CD14-positive monocyte (primary cell): ENCODE measurements around the gene VOPP1. TPM values are rescaled to one million over a fixed set of nuclear protein-coding genes. Genes with fewer than 3 reads are reported as not detected.
"Not testable (repeated sequence)": the region's sequence is repeated elsewhere in the genome, so short reads cannot be mapped to it uniquely, and the experiment has no call there.

ENCODE experiments used
- DNase-seq, 3 donors: peaks; one replicate each; pipeline ENCODE4 v3.0.0-alpha.2; 2011 to 2022
- H2AFZ ChIP-seq: 2 replicates; pipeline ENCODE4 v1.6.0; 2012; ENCODE audit warnings: mild to moderate bottlenecking, low read depth, low read length, inconsistent platforms; ENCODE audit not compliant: insufficient read depth, poor library complexity, severe bottlenecking
- H3K27ac ChIP-seq, 2 donors: 1 replicate in 1 of 2; 2 replicates in 1 of 2; pipeline ENCODE4 v1.5.1; 2012 to 2013; ENCODE audit warnings: low read length in 2 of 2, control low read depth in 1 of 2, inconsistent platforms in 1 of 2, low read depth in 1 of 2, mild to moderate bottlenecking in 1 of 2
- H3K27me3 ChIP-seq, 2 donors: one replicate each; pipeline versions ENCODE4 v1.6.0 to v1.6.1; 2011 to 2013; ENCODE audit warnings: low read length in 2 of 2; ENCODE audit not compliant: control insufficient read depth in 2 of 2, insufficient read depth in 2 of 2
- H3K36me3 ChIP-seq, 2 donors: replicated peaks in 1 of 2; 1 replicate in 1 of 2; 2 replicates in 1 of 2; pipeline versions ENCODE4 v1.5.1 to v1.6.1; 2012 to 2013; ENCODE audit warnings: low read length in 2 of 2, control low read depth in 1 of 2, inconsistent platforms in 1 of 2, mild to moderate bottlenecking in 1 of 2; ENCODE audit not compliant: insufficient read depth in 2 of 2, control insufficient read depth in 1 of 2
- H3K4me1 ChIP-seq, 2 donors: 1 replicate in 1 of 2; 2 replicates in 1 of 2; pipeline versions ENCODE4 v1.5.1 to v1.6.1; 2012 to 2013; ENCODE audit warnings: low read length in 2 of 2, control low read depth in 1 of 2, inconsistent platforms in 1 of 2, mild to moderate bottlenecking in 1 of 2, moderate library complexity in 1 of 2; ENCODE audit not compliant: insufficient read depth in 2 of 2, control insufficient read depth in 1 of 2
- H3K4me2 ChIP-seq: replicated peaks from 2 replicates; pipeline ENCODE3; 2012; ENCODE audit warnings: low read length, moderate library complexity, mild to moderate bottlenecking; ENCODE audit not compliant: poor library complexity, severe bottlenecking; ENCODE audit errors: extremely low read depth
- H3K4me3 ChIP-seq, 3 experiments: fragments of 200-600 bp in 1 of 3; sonication (generic) in 1 of 3; replicated peaks in 1 of 3; 1 replicate in 2 of 3; 2 replicates in 1 of 3; pipeline ENCODE4 v1.5.1; 2011 to 2013; ENCODE audit warnings: low read length in 3 of 3, mild to moderate bottlenecking in 3 of 3, control low read depth in 2 of 3, low read depth in 2 of 3, inconsistent platforms in 1 of 3, moderate library complexity in 1 of 3
- H3K79me2 ChIP-seq: 2 replicates; pipeline ENCODE4 v1.6.0; 2012; ENCODE audit warnings: mild to moderate bottlenecking, control low read depth, inconsistent platforms, low read length, moderate library complexity; ENCODE audit not compliant: insufficient read depth
- H3K9ac ChIP-seq: 2 replicates; pipeline ENCODE4 v1.6.0; 2017; ENCODE audit warnings: low read length, mild to moderate bottlenecking; ENCODE audit not compliant: insufficient read depth, poor library complexity, severe bottlenecking
- H3K9me3 ChIP-seq, 2 donors: replicated peaks in 1 of 2; 1 replicate in 1 of 2; 2 replicates in 1 of 2; pipeline versions ENCODE4 v1.5.1 to v1.6.1; 2012 to 2013; ENCODE audit warnings: low read length in 2 of 2, control low read depth in 1 of 2; ENCODE audit not compliant: control insufficient read depth in 1 of 2, insufficient read depth in 1 of 2
- H4K20me1 ChIP-seq: 2 replicates; pipeline ENCODE4 v1.6.0; 2012; ENCODE audit warnings: mild to moderate bottlenecking, low read length, control low read depth, moderate library complexity; ENCODE audit not compliant: insufficient read depth
- H3K27ac Mint-ChIP-seq, 7 donors: one replicate each; pipeline ENCODE4 v1.8.0; 2020; ENCODE audit warnings: mild to moderate bottlenecking in 7 of 7, mixed read lengths in 7 of 7, moderate library complexity in 6 of 7, inconsistent platforms in 2 of 7
- H3K27me3 Mint-ChIP-seq, 3 donors: one replicate each; pipeline ENCODE4 v1.8.0; 2021 to 2022; ENCODE audit warnings: low read depth in 3 of 3, mild to moderate bottlenecking in 3 of 3, mixed read lengths in 3 of 3, moderate library complexity in 3 of 3, inconsistent platforms in 1 of 3
- H3K36me3 Mint-ChIP-seq, 2 donors: one replicate each; pipeline ENCODE4 v1.8.0; 2020; ENCODE audit warnings: mixed read lengths in 2 of 2, inconsistent platforms in 1 of 2, mild to moderate bottlenecking in 1 of 2
- H3K4me1 Mint-ChIP-seq: one replicate; pipeline ENCODE4 v1.8.0; 2020; ENCODE audit warnings: mild to moderate bottlenecking, mixed read lengths
- H3K4me3 Mint-ChIP-seq, 2 donors: one replicate each; pipeline ENCODE4 v1.8.0; 2020; ENCODE audit warnings: mild to moderate bottlenecking in 2 of 2, mixed read lengths in 2 of 2, moderate library complexity in 1 of 2
- H3K9me3 Mint-ChIP-seq, 7 donors: one replicate each; pipeline ENCODE4 v1.8.0; 2020 to 2022; ENCODE audit warnings: mixed read lengths in 7 of 7, mild to moderate bottlenecking in 6 of 7, moderate library complexity in 6 of 7, inconsistent platforms in 2 of 7
- WGBS: methylation state at CpG from one replicate; pipeline ENCODE4 v1.1.5; 2013; ENCODE audit warnings: missing lambda C conversion rate; ENCODE audit not compliant: insufficient coverage; 5-methylcytosine and 5-hydroxymethylcytosine counted together
- intact Hi-C, 2 donors: fragments of 100-400 bp; cut with micrococcal nuclease; formaldehyde crosslinking; loops; one replicate each; pipeline versions ENCODE4 v1.15.0 to v1.15.1; 2023
- polyA plus RNA-seq, 3 donors: library from polyadenylated mRNA; depleted of rRNA in 1 of 3; unstranded in 2 of 3; stranded (reverse) in 1 of 3; fragments of 300-500 nt in 2 of 3; fragments of >200 nt in 1 of 3; fragmentation: Illumina TruSeq in 2 of 3; gene quantifications; 1 replicate in 2 of 3; 2 replicates in 1 of 3; pipeline ENCODE4 v1.2.3, GENCODE V29; 2012 to 2021
- TF ChIP-seq, protein P1 (sequence below): fragments of 200-600 bp; IDR thresholded peaks from one replicate; pipeline ENCODE4 v1.8.0; 2022; ENCODE audit warnings: antibody characterized with exemption, mild to moderate bottlenecking

Gene VOPP1
- polyA plus RNA-seq, 3 donors = 16.7 to 22.1 (median 18.0) TPM

DNA sequence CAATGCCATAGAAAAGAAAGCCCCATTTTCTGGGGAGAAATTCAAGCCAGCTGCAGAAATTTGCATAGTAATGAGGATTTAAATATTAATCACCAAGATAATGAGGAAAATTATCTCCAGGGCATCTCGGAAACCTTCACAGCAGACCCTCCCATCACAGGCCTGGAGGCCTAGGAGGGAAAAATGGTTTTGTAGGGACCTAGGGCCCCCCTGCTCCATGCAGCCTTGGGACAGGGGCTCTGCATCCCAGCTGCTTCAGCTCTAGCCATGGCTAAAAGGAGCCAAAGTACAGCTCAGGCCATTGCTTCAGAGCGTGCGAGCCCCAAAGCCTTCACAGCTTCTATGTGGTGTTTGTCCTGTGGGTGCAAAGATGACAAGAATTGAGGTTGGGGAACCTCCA is 46.6 kb upstream of the VOPP1 start:
- Histone ChIP-seq H4K20me1 (no peaks in the 10 kb centered on the region), H3K27ac (no peak overlapping the region), H3K4me3 (no peak overlapping the region), H2AFZ (no peak overlapping the region), H3K27me3 (no peaks in the 10 kb centered on the region), H3K4me1 (no peaks in the 10 kb centered on the region), H3K36me3 (no peaks in the 10 kb centered on the region), H3K9ac (no peak overlapping the region), H3K4me2 (no peak overlapping the region), H3K9me3 (peaks cover 8 to 11% of the 10 kb centered on the region in 2 donors), H3K79me2 (no peaks in the 10 kb centered on the region)
- DNase-seq = no peak
- Mint-ChIP-seq H3K4me1 (no peaks in the 10 kb centered on the region), H3K4me3 (no peak overlapping the region), H3K36me3 (no peaks in the 10 kb centered on the region), H3K27ac (no peak overlapping the region), H3K9me3 (peaks cover 7 to 21% (median 14%) of the 10 kb centered on the region in 7 donors), H3K27me3 (peaks cover 1 to 5% (median 2%) of the 10 kb centered on the region in 3 donors)
- TF ChIP-seq, protein P1, sequence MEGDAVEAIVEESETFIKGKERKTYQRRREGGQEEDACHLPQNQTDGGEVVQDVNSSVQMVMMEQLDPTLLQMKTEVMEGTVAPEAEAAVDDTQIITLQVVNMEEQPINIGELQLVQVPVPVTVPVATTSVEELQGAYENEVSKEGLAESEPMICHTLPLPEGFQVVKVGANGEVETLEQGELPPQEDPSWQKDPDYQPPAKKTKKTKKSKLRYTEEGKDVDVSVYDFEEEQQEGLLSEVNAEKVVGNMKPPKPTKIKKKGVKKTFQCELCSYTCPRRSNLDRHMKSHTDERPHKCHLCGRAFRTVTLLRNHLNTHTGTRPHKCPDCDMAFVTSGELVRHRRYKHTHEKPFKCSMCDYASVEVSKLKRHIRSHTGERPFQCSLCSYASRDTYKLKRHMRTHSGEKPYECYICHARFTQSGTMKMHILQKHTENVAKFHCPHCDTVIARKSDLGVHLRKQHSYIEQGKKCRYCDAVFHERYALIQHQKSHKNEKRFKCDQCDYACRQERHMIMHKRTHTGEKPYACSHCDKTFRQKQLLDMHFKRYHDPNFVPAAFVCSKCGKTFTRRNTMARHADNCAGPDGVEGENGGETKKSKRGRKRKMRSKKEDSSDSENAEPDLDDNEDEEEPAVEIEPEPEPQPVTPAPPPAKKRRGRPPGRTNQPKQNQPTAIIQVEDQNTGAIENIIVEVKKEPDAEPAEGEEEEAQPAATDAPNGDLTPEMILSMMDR = no peak
- intact Hi-C loops = no loop called here
- WGBS = 100% methylated on average over 1 of the region's 3 CpGs

DNA sequence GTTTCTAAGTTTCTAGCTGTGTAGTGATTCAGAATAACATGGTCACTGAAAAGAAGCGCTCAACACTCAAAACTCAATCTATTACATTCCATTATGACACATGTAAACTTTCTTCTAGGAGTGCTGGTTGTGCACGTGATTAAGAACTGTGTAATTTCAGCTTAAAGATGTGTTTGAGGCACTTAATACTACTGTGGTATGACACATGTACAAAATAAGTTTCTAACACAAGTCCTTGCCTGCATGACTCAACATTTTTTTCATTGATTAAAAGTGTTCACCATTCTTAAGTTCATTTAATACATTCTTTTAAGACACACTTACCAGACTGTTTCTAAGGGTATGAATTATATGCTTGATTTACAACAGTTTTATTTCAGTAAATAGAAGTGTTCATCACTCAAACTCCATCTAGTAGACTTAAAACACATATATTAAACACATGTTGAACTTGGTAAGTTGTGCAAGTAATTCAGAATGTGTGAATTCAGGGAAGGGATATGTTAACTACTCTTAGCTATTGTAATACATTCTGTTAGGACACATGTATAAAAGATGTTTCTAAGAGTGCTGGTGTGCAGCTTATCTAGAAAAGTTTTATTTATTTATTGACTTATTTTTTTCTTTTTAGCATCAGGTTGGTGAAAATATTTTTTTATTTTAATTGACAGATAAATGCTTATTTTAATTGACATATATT is 42.2 kb upstream of the VOPP1 start:
- H3K27me3 Mint-ChIP-seq, H3K27me3 ChIP-seq, H3K4me1 Mint-ChIP-seq, H3K36me3 ChIP-seq, H3K36me3 Mint-ChIP-seq, H4K20me1 ChIP-seq, H2AFZ ChIP-seq, H3K4me3 Mint-ChIP-seq, H3K27ac Mint-ChIP-seq, intact Hi-C loops, H3K4me1 ChIP-seq, H3K4me2 ChIP-seq, H3K4me3 ChIP-seq, H3K27ac ChIP-seq, H3K9ac ChIP-seq, DNase-seq, H3K79me2 ChIP-seq: not testable (repeated sequence)
- WGBS = no CpG with 5 or more reads among the region's 2 CpGs
- H3K9me3 ChIP-seq = peaks cover 8 to 11% of the 10 kb centered on the region in 2 donors
- H3K9me3 Mint-ChIP-seq = peaks cover 5 to 15% (median 11%) of the 10 kb centered on the region in 7 donors

DNA sequence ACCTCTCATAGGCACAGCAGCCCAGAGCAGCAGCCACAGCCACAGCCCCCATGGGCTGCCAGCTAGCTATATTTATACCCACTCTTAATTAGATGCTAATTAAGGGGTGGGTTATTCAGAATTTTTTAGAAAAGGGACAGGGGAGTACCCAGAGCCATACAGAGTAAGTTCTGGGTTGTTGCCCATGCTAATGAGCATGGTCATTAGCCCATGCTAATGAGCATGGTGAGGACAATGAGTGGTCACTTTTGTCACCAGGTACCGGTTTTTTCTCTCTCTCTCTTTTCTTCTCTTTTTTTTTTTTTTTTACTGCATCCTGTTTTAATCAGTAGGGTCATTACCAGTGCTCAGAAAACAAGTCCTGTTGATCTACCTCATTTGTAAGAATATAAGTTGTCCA is 37.4 kb upstream of the VOPP1 start:
- H3K4me3 ChIP-seq, H3K4me3 Mint-ChIP-seq, DNase-seq, H3K27ac ChIP-seq, H3K27me3 Mint-ChIP-seq, intact Hi-C loops, H3K79me2 ChIP-seq, H3K27me3 ChIP-seq, H3K9me3 ChIP-seq, H3K36me3 ChIP-seq, H3K4me2 ChIP-seq, H3K36me3 Mint-ChIP-seq, H4K20me1 ChIP-seq, H3K9me3 Mint-ChIP-seq, H3K4me1 Mint-ChIP-seq, H3K27ac Mint-ChIP-seq, H3K9ac ChIP-seq, H3K4me1 ChIP-seq, H2AFZ ChIP-seq: not testable (repeated sequence)
- WGBS = no CpG with 5 or more reads among the region's 1 CpG

DNA sequence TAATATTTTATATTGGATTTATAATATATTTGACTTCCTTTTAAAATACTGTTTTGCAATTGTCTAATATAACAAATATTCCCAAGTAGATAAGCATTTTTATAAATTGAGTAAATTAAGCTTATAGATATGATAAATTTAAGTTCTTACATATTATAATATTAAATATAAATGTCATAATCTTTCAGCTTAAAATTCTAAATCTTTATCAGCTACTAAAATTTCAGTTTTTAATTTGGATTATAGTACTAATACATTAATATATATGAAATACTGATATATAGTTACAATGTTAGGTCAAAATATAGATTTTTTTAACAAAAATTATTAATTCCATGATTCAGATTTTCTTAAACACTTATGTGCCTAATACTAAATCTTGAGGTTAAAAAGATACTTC is 33.4 kb upstream of the VOPP1 start:
- H2AFZ ChIP-seq, H3K4me3 Mint-ChIP-seq, H3K9me3 Mint-ChIP-seq, H3K9me3 ChIP-seq, H3K79me2 ChIP-seq, H3K4me3 ChIP-seq, H3K36me3 ChIP-seq, H3K9ac ChIP-seq, H3K27me3 ChIP-seq, H3K27me3 Mint-ChIP-seq, intact Hi-C loops, H3K4me1 Mint-ChIP-seq, H4K20me1 ChIP-seq, H3K27ac ChIP-seq, H3K27ac Mint-ChIP-seq, H3K4me2 ChIP-seq, H3K4me1 ChIP-seq, DNase-seq, H3K36me3 Mint-ChIP-seq: not testable (repeated sequence)
